ELF-1 (cell line): ENCODE data around the gene AURKAIP1.

Source experiments
- DNase-seq: peaks from one replicate; pipeline ENCODE4 v3.0.0-alpha.2; 2016; ENCODE audit warnings: low read depth, low spot score

Gene AURKAIP1

GRCh38 chr1:1334835-1335234 lies 40.2 kb downstream of the AURKAIP1 start:
- DNase-seq, result peak; percentile 83

GRCh38 chr1:1333551-1334241 lies 41.3 kb downstream of the AURKAIP1 start:
- no peak for DNase-seq

GRCh38 chr1:1332774-1333480 lies 42.1 kb downstream of the AURKAIP1 start:
- no peak for DNase-seq

- DNase-seq, result no peak
Measured at GRCh38 chr1:1332031-1332755, 42.8 kb downstream of the AURKAIP1 start.

GRCh38 chr1:1331068-1331965 lies 43.7 kb downstream of the AURKAIP1 start, which contains the start of gene TAS1R3:
TAS1R3 (plus strand) TSS chr1:1331280; CDS start chr1:1331346, 66 bp downstream.
- no peak for DNase-seq

- no peak for DNase-seq
Measured at GRCh38 chr1:1330366-1331067, 44.5 kb downstream of the AURKAIP1 start.

- no peak for DNase-seq
Measured at GRCh38 chr1:1329304-1330210, 45.5 kb downstream of the AURKAIP1 start.

- DNase-seq, result no peak
Measured at GRCh38 chr1:1328254-1328653, 46.8 kb downstream of the AURKAIP1 start.

GRCh38 chr1:1327291-1327690 lies 47.7 kb downstream of the AURKAIP1 start:
- DNase-seq, result no peak

GRCh38 chr1:1326075-1326605 lies 48.9 kb downstream of the AURKAIP1 start:
- no peak for DNase-seq

- no peak for DNase-seq
Measured at GRCh38 chr1:1325288-1326074, 49.5 kb downstream of the AURKAIP1 start.

- DNase-seq, result peak; percentile 82
Measured at GRCh38 chr1:1324524-1325287, 50.3 kb downstream of the AURKAIP1 start, which contains the start of the genes CPTP and INTS11. CPTP (plus strand) TSS chr1:1324802; CDS start chr1:1326911, 2,109 bp downstream. INTS11 (minus strand) TSS chr1:1324660; CDS start chr1:1324608, 52 bp downstream.

- no peak for DNase-seq
Measured at GRCh38 chr1:1324084-1324523, 50.9 kb downstream of the AURKAIP1 start.
